ENCODE data around the gene MUC2.
A peak's percentile ranks its signal among the peaks of the same experiment; 100 is the strongest.

The MUC2 gene

DNA sequence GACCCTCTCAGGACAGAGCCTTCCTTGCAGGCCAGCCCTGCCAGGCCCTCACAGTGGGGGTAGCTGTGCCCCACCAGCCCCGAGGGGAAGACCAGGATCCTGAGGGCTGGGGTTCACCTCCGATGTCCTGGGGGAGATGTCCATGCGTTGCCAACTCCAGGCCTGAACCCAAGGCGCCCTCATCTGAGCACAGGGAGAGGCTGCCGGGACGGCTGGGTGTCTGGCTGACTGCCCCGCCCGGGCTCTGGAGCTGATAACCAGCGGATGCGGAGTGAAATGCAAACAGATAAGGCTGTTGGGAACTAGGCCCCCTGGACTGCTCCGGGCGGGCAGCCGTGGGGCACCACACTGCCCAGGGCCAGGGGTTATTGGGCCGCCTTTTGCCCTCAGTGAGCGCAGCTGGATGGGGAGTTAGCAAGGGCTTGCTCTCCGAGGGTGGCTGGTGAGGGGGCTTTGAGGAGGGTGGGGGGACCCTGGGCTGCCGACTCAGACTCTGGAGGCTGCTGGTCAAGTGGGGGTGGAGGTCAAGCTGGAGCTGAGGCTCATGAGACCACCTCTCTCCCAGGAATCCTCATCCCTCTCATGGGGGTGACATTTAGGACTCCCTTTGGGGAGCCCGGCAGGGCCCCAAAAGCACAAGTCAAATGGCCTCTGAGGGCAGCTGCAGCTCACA lies 32.6 kb upstream of the MUC2 start:
- Histone ChIP-seq H3K36me3 (no peaks in the 10 kb centered on the region), H4K20me1 (no peaks in the 10 kb centered on the region), H3K4me1 (peaks cover 71% of the 10 kb centered on the region), H3K9me3 (peaks cover 13% of the 10 kb centered on the region; the same call in 1 of the 2 replicates), H3K4me3 (no peak overlapping the region), H3K4me2 (peak overlapping the region; percentile 82), H3K27me3 (no peaks in the 10 kb centered on the region), H3K9ac (0 out of 2 replicates have a peak overlapping the region, but pooled peaks have one; percentile 50), H3K27ac (peak overlapping the region; percentile 89)
- TF ChIP-seq Cebpa-rat (IDR thresholded peaks at IDR 0.05), result no peak

DNA sequence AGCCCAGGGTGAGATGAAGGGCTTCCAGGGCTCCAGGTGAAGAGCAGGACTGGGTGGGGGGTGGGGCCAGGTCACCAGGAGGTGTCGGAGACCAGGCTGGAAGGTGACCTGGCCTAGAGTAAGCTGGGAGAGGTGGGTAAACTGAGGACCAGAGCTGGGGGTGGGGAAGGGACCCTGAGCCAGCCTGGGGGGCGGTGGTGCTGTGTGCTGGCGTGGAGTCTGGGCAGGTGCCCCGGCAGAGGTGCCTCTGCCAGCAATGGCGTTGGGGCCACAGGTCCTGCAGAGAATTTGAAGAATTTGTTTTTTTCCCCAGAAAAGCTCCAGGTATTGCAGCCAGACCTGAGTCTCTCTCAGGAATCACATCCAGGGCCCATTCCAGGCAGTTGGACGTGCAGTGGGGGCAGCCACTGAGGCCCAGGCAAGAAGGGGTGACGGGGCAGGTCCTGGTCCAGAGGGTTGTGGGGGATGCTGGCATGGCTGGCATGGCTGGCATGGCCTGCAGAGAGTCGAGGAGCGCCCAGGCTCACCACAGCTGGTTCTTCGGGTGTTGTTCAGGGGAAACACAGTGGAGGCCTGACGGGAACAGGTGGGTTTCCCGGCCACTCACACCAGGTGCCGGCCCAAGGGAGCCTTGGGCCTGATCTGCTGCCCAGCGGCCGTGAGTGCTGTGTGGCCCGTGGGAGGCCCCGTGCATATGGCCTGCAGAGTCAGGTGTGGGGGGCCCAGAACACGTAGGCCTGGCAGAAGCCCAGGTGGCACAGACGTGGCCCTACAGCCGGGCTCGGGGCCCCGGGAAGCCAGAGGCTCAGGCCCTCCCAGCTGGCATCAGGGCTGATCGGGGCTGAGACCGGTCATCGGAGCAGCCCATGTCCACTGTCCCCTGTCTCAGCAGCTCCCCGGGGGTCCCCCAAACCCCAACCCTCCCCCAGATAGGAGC lies 31.8 kb upstream of the MUC2 start:
- no peak for TF ChIP-seq Cebpa-rat (IDR thresholded peaks at IDR 0.05)
- Histone ChIP-seq H3K9ac (peak overlapping the region; percentile 50), H3K9me3 (peaks cover 13% of the 10 kb centered on the region; the same call in 1 of the 2 replicates)

DNA sequence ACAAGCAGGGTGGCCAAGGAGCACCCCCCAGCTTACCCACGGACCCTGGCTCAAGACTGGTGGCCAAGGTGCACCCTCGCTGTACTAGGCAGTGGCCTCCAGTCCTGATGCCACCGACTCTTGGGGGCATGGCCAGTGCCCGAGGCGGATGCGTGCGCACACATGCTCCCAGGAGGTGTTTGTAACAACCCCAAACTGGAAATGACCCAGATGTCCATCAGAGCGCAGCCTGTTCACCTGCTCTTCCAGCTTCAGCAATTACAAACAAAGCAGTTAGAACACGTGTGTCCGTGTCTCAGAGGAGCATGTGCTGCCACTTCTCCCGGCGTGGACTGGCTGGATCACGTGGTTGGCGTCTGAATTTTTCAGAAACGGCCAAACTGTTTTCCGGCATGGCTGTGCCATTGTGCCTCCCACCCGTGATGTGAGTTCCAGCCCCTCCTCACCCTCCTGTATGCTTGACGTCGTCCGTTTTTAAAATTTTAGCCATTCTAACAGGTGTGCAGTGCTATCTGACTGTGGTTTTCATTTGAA lies 31.0 kb upstream of the MUC2 start:
- Histone ChIP-seq H3K4me3 (no peak overlapping the region), H3K9ac (peak overlapping the region; percentile 50), H3K4me1 (peaks cover 85% of the 10 kb centered on the region), H3K27me3 (no peaks in the 10 kb centered on the region), H3K9me3 (peaks cover 13% of the 10 kb centered on the region; the same call in 1 of the 2 replicates), H3K36me3 (no peaks in the 10 kb centered on the region), H3K27ac (peak overlapping the region; percentile 89), H4K20me1 (no peaks in the 10 kb centered on the region), H3K4me2 (peak overlapping the region; percentile 82)
- no peak for TF ChIP-seq Cebpa-rat (IDR thresholded peaks at IDR 0.05)

More for the DNA sequence above, 31.8 kb upstream of the MUC2 start:
- no peak overlapping the region; the same call in 1 of the 2 replicates for H3K4me3 ChIP-seq
- no peaks in the 10 kb centered on the region for H3K27me3 ChIP-seq
- H3K36me3 ChIP-seq, result no peaks in the 10 kb centered on the region
- H4K20me1 ChIP-seq, result no peaks in the 10 kb centered on the region
- peaks cover 79% of the 10 kb centered on the region for H3K4me1 ChIP-seq
- peak overlapping the region; percentile 82 for H3K4me2 ChIP-seq
- peak overlapping the region; percentile 89 for H3K27ac ChIP-seq

DNA sequence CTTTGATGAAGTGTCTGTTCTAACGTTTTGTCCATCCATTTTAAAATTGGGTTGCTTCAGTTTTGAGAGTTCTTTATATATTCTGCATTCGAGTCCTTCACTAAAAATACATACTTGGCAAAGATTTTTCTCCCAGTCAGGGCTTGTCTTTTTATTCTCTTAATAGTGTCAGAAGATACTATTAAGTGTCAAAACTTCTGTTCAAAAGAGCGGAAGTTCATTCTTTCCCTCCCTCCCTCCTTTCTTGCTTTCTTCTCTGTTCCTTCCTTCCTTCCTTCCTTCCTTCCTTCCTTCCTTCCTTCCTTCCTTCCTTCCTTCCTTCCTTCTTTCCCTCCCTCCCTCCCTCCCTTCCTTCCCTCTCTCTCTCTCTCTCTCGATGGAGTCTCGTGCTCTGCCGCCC lies 30.5 kb upstream of the MUC2 start:
- no peaks in the 10 kb centered on the region for H4K20me1 ChIP-seq
- H3K27me3 ChIP-seq, result no peaks in the 10 kb centered on the region
- H3K4me3 ChIP-seq, result no peak overlapping the region
- H3K27ac ChIP-seq, result peak overlapping the region; percentile 89
- no peak for TF ChIP-seq Cebpa-rat (IDR thresholded peaks at IDR 0.05)
- peaks cover 13% of the 10 kb centered on the region; the same call in 1 of the 2 replicates for H3K9me3 ChIP-seq
- H3K36me3 ChIP-seq, result no peaks in the 10 kb centered on the region
- H3K4me2 ChIP-seq, result peak overlapping the region; percentile 82
- H3K4me1 ChIP-seq, result peaks cover 90% of the 10 kb centered on the region
- peak overlapping the region; percentile 50; the same call in 1 of the 2 replicates for H3K9ac ChIP-seq

DNA sequence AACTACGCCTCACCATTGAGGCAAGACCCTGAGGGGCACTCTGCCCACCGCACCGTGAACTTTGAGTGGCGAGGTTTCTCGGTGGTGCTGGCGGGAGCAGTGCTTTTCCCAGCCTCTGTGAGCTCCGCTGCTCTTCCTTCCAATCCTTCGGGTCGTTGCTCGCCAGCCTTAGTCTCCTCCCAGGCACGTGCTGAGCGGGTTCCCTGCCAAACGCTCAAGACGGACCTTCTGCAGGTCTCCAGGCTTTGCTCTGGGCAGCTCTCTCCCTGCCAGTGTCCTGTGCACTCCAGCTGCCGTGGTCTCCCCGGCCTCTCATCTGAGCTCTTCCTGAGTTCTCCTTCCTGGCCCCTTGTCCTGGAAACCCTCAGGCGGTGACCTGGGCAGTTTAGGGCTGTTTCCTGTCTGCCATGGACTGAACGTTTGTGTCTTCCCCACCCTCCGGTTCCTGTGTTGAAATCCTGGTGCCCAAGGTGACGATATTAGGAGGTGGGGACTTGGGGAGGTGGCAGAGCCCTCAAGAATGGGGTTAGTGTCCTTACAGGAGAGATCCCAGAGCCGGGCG lies 27.0 kb upstream of the MUC2 start:
- Histone ChIP-seq H3K4me3 (no peak overlapping the region), H3K4me1 (peaks cover 90% of the 10 kb centered on the region), H3K27ac (peak overlapping the region; percentile 53; the same call in 1 of the 2 replicates), H3K4me2 (peak overlapping the region; percentile 91), H3K27me3 (no peaks in the 10 kb centered on the region), H4K20me1 (no peaks in the 10 kb centered on the region), H3K9me3 (peaks cover 13% of the 10 kb centered on the region; the same call in 1 of the 2 replicates), H3K36me3 (no peaks in the 10 kb centered on the region), H3K9ac (no peak overlapping the region)
- no peak for TF ChIP-seq Cebpa-rat (IDR thresholded peaks at IDR 0.05)

DNA sequence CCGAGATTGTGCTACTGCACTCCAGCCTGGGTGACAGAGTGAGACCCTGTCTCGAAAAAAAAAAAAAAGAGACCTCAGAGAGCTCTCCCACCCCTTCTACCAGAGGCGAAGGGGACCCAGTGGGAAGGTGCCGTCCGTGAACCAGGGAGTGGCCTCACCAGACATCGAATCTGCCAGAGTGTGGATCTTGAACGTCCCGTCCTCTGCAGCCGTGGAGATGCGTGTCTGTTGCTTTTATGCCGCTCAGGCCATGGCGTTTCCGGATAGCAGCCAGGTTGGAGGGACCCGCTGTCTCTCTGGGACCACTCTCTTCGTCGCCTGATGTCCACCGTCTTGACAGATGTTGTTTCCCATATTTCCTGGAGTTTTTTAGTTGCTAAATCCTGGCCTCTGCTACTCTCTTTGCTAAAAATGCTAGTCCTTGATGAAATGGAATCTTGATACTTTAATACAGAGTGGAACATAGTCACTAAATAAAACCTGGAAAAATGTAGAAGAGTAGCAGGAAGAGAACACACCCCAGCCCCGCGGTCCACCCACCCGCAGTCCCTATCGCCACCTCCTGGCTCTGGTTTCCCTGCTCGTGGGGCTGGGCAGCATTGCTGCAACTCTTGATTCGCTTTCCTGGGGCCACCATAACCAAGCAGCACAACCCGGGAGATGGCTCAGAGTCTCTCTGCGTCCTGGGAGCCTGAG lies 26.2 kb upstream of the MUC2 start:
- Histone ChIP-seq H3K9ac (no peak overlapping the region), H3K4me1 (peaks cover 90% of the 10 kb centered on the region), H3K9me3 (peaks cover 13% of the 10 kb centered on the region; the same call in 1 of the 2 replicates), H4K20me1 (no peaks in the 10 kb centered on the region), H3K4me3 (no peak overlapping the region), H3K4me2 (peak overlapping the region; percentile 91), H3K27ac (peak overlapping the region; percentile 70), H3K27me3 (no peaks in the 10 kb centered on the region), H3K36me3 (no peaks in the 10 kb centered on the region)
- TF ChIP-seq Cebpa-rat (IDR thresholded peaks at IDR 0.05), result no peak

DNA sequence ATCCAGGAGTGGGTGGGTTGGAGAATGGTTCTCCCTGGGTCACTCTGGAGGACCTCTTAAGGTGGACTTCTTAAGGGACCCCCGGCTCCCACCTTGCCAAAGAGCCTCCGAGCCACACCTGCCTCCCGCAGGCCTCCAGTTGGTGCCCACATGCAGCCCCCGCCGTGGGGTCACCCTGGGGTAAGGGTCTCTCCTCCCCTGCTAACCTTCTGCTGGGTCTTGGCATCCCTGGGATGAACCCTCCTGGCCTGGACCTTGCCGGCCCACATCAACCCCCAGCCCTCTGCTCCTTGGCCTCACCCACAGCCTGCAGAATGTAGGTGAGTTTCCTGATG lies 25.6 kb upstream of the MUC2 start:
- Histone ChIP-seq H3K4me3 (no peak overlapping the region), H3K27me3 (no peaks in the 10 kb centered on the region), H3K9ac (0 out of 2 replicates have a peak overlapping the region, but pooled peaks have one; percentile 66)

DNA sequence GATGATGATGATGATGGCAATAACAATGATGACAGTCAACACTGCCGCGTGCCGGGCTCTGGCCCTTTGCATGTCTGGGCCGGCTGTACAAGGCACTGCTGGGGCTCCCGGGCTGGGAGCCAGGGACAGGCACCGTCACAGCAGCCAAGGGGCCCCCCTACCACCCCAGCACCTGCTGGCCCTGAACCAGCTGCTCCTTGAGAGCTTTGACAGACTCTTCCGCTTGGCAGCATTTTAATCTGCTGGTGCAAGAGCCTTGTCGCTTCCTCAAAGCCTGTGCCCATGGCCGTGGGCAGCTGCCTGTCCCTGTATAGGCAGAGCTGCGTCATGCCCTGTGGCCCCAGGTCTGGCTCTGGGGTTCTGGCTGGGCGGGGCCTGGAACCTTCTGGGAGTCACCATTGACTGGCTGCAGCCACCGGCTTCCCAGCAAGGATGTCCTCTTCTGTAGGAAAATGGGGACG lies 25.2 kb upstream of the MUC2 start:
- Histone ChIP-seq H3K4me3 (peak overlapping the region; percentile 34; the same call in 1 of the 2 replicates), H3K36me3 (no peaks in the 10 kb centered on the region), H3K9me3 (peaks cover 12% of the 10 kb centered on the region; the same call in 1 of the 2 replicates), H3K27ac (peak overlapping the region; percentile 70), H3K4me2 (peak overlapping the region; percentile 91), H4K20me1 (no peaks in the 10 kb centered on the region), H3K27me3 (no peaks in the 10 kb centered on the region), H3K9ac (peak overlapping the region; percentile 66), H3K4me1 (peaks cover 91% of the 10 kb centered on the region)
- TF ChIP-seq Cebpa-rat (IDR thresholded peaks at IDR 0.05), result no peak

More for the DNA sequence above, 25.6 kb upstream of the MUC2 start:
- no peaks in the 10 kb centered on the region for H3K36me3 ChIP-seq
- H3K27ac ChIP-seq, result peak overlapping the region; percentile 70
- H3K4me1 ChIP-seq, result peaks cover 90% of the 10 kb centered on the region
- no peak for TF ChIP-seq Cebpa-rat (IDR thresholded peaks at IDR 0.05)
- H3K4me2 ChIP-seq, result peak overlapping the region; percentile 91
- no peaks in the 10 kb centered on the region for H4K20me1 ChIP-seq
- H3K9me3 ChIP-seq, result peaks cover 13% of the 10 kb centered on the region; the same call in 1 of the 2 replicates
